ENCODE measurements around the gene LPCAT1.

Gene LPCAT1

GRCh38 chr5:1445313-1445688 is 78.5 kb downstream of the LPCAT1 start, which contains the start of gene SLC6A3:
SLC6A3 (minus strand) TSS chr5:1445440; CDS start chr5:1443197, 2,243 bp downstream.
- DNase-seq (ENCODE audit: low read depth in 2 of 2) = peak; percentile 13 to 20

- no peak for DNase-seq (ENCODE audit: low read depth in 2 of 2)
These were observed 79.2 kb downstream of the LPCAT1 start for GRCh38 chr5:1444361-1445189.

- DNase-seq (ENCODE audit: low read depth in 2 of 2) = no peak
These were observed 79.8 kb downstream of the LPCAT1 start for GRCh38 chr5:1443991-1444360.

GRCh38 chr5:1443171-1443570 is 80.6 kb downstream of the LPCAT1 start:
- no peak for DNase-seq (ENCODE audit: low read depth in 2 of 2)

- no peak for DNase-seq (ENCODE audit: low read depth in 2 of 2)
These were observed 81.3 kb downstream of the LPCAT1 start for GRCh38 chr5:1442222-1443145.

- DNase-seq (ENCODE audit: low read depth in 2 of 2) = no peak
These were observed 82.4 kb downstream of the LPCAT1 start for GRCh38 chr5:1441166-1441865.

GRCh38 chr5:1440098-1440493 is 83.7 kb downstream of the LPCAT1 start:
- no peak for DNase-seq (ENCODE audit: low read depth in 2 of 2)

- no peak for DNase-seq (ENCODE audit: low read depth in 2 of 2)
These were observed 84.2 kb downstream of the LPCAT1 start for GRCh38 chr5:1439388-1440097.

- DNase-seq (ENCODE audit: low read depth in 2 of 2) = no peak
These were observed 84.9 kb downstream of the LPCAT1 start for GRCh38 chr5:1438871-1439270.

- no peak for DNase-seq (ENCODE audit: low read depth in 2 of 2)
These were observed 85.7 kb downstream of the LPCAT1 start for GRCh38 chr5:1437876-1438559.

- no peak for DNase-seq (ENCODE audit: low read depth in 2 of 2)
These were observed 86.4 kb downstream of the LPCAT1 start for GRCh38 chr5:1437226-1437829.

GRCh38 chr5:1436681-1437080 is 87.1 kb downstream of the LPCAT1 start:
- no peak for DNase-seq (ENCODE audit: low read depth in 2 of 2)

GRCh38 chr5:1436036-1436435 is 87.7 kb downstream of the LPCAT1 start:
- DNase-seq (ENCODE audit: low read depth in 2 of 2) = no peak

GRCh38 chr5:1435369-1435768 is 88.4 kb downstream of the LPCAT1 start:
- DNase-seq (ENCODE audit: low read depth in 2 of 2) = no peak

- DNase-seq (ENCODE audit: low read depth in 2 of 2) = no peak
These were observed 91.5 kb downstream of the LPCAT1 start for GRCh38 chr5:1432296-1432695.

GRCh38 chr5:1431896-1432295 is 91.9 kb downstream of the LPCAT1 start:
- no peak for DNase-seq (ENCODE audit: low read depth in 2 of 2)

GRCh38 chr5:1431021-1431811 is 92.5 kb downstream of the LPCAT1 start:
- no peak for DNase-seq (ENCODE audit: low read depth in 2 of 2)

GRCh38 chr5:1430121-1430795 is 93.5 kb downstream of the LPCAT1 start:
- no peak for DNase-seq (ENCODE audit: low read depth in 2 of 2)

- DNase-seq (ENCODE audit: low read depth in 2 of 2) = no peak
These were observed 94.3 kb downstream of the LPCAT1 start for GRCh38 chr5:1429496-1429895.

Data from stimulated activated CD8-positive, alpha-beta memory T cell treated with anti-CD3 and anti-CD28 coated beads, Interleukin-7, amount 100 ng/mL, for 1 hour (primary cell).